HG02938 (cell line): ENCODE measurements around the gene SGMS2.
A peak's percentile ranks its signal among the peaks of the same experiment; 100 is the strongest.

Experiments used
- ATAC-seq: cut with Tn5 transposase; IDR thresholded peaks from one replicate; pipeline ENCODE4 v1.9.1; 2021; ENCODE audit warnings: mild to moderate bottlenecking, moderate library complexity; ENCODE audit not compliant: unreplicated experiment

The SGMS2 gene

GRCh38 chr4:107824350-107825071, at the start of gene SGMS2:
Gene SGMS2, plus strand, starts transcription at chr4:107824932. Its CDS starts 70,622 bp downstream, at chr4:107895554.
- ATAC-seq = peak; percentile 59

- no peak for ATAC-seq
Observed at GRCh38 chr4:107777890-107778289, 46.8 kb upstream of the SGMS2 start.

GRCh38 chr4:107778784-107779530, 45.8 kb upstream of the SGMS2 start:
- no peak for ATAC-seq

GRCh38 chr4:107780665-107781064, 44.1 kb upstream of the SGMS2 start:
- ATAC-seq = no peak

- ATAC-seq = no peak
Observed at GRCh38 chr4:107791902-107792301, 32.8 kb upstream of the SGMS2 start.

- no peak for ATAC-seq
Observed at GRCh38 chr4:107792711-107793110, 32.0 kb upstream of the SGMS2 start.

- no peak for ATAC-seq
Observed at GRCh38 chr4:107793996-107794395, 30.7 kb upstream of the SGMS2 start.

- no peak for ATAC-seq
Observed at GRCh38 chr4:107799669-107800450, 24.9 kb upstream of the SGMS2 start.

GRCh38 chr4:107800706-107801105, 24.0 kb upstream of the SGMS2 start:
- ATAC-seq = no peak

GRCh38 chr4:107801766-107802211, 22.9 kb upstream of the SGMS2 start:
- no peak for ATAC-seq

- ATAC-seq = no peak
Observed at GRCh38 chr4:107804956-107805355, 19.8 kb upstream of the SGMS2 start.

GRCh38 chr4:107806196-107806595, 18.5 kb upstream of the SGMS2 start:
- ATAC-seq = no peak

GRCh38 chr4:107808572-107808971, 16.2 kb upstream of the SGMS2 start:
- no peak for ATAC-seq

GRCh38 chr4:107809210-107809609, 15.5 kb upstream of the SGMS2 start:
- ATAC-seq = no peak

- ATAC-seq = no peak
Observed at GRCh38 chr4:107814758-107815157, 10.0 kb upstream of the SGMS2 start.

GRCh38 chr4:107815158-107815557, 9.6 kb upstream of the SGMS2 start:
- no peak for ATAC-seq

GRCh38 chr4:107818301-107818910, 6.3 kb upstream of the SGMS2 start:
- peak; percentile 60 for ATAC-seq

- no peak for ATAC-seq
Observed at GRCh38 chr4:107823870-107824349, 822 bp upstream of the SGMS2 start.

GRCh38 chr4:107825072-107825824, 516 bp downstream of the SGMS2 start:
- peak; percentile 37 for ATAC-seq

- no peak for ATAC-seq
Observed at GRCh38 chr4:107826421-107826980, 1.8 kb downstream of the SGMS2 start.
